Fibroblast of lung (primary cell): ENCODE data around the gene EGR1. TPM values are rescaled to one million over a fixed set of nuclear protein-coding genes. Genes with fewer than 3 reads are reported as not detected.

ENCODE experiments used
- DNase-seq, 2 donors: peaks; one replicate each; pipeline versions ENCODE4 v3.0.0 to v3.0.0-alpha.2; 2010; ENCODE audit warnings: low read depth in 2 of 2
- H2AFZ ChIP-seq: 2 replicates; pipeline ENCODE4 v1.5.1; 2012; ENCODE audit warnings: low read length, control low read depth, inconsistent platforms
- H3K27ac ChIP-seq: 2 replicates; pipeline ENCODE4 v1.5.1; 2011; ENCODE audit warnings: low read length, control low read depth; ENCODE audit not compliant: insufficient read depth
- H3K27me3 ChIP-seq: 2 replicates; pipeline ENCODE4 v1.5.1; 2011; ENCODE audit warnings: mild to moderate bottlenecking, low read length; ENCODE audit not compliant: control insufficient read depth, insufficient read depth
- H3K36me3 ChIP-seq: 2 replicates; pipeline ENCODE4 v1.5.1; 2011; ENCODE audit warnings: low read length; ENCODE audit not compliant: control insufficient read depth, insufficient read depth
- H3K4me1 ChIP-seq: 2 replicates; pipeline ENCODE4 v1.5.1; 2011; ENCODE audit warnings: low read length; ENCODE audit not compliant: control insufficient read depth, insufficient read depth; ENCODE audit errors: extremely low read depth
- H3K4me2 ChIP-seq: 2 replicates; pipeline ENCODE4 v1.5.1; 2011; ENCODE audit warnings: low read length, control low read depth; ENCODE audit not compliant: insufficient read depth; ENCODE audit errors: extremely low read depth
- H3K4me3 ChIP-seq, 4 experiments: fragments of 200-600 bp in 1 of 4; sonication (generic) in 1 of 4; replicated peaks in 1 of 4; 2 replicates each; pipeline ENCODE4 v1.5.1; 2011 to 2016; ENCODE audit warnings: low read length in 4 of 4, low read depth in 3 of 4, mild to moderate bottlenecking in 3 of 4, control low read depth in 2 of 4, inconsistent platforms in 1 of 4, mixed read lengths in 1 of 4; ENCODE audit not compliant: insufficient read depth in 1 of 4; ENCODE audit errors: control extremely low read depth in 1 of 4
- H3K79me2 ChIP-seq: 2 replicates; pipeline ENCODE4 v1.5.1; 2012; ENCODE audit warnings: mild to moderate bottlenecking, low read length, inconsistent platforms; ENCODE audit not compliant: control insufficient read depth, insufficient read depth
- H3K9ac ChIP-seq: 2 replicates; pipeline ENCODE4 v1.5.1; 2011; ENCODE audit warnings: mild to moderate bottlenecking, low read length, control low read depth; ENCODE audit not compliant: insufficient read depth
- H3K9me3 ChIP-seq: 2 replicates; pipeline ENCODE4 v1.5.1; 2012; ENCODE audit warnings: low read depth, low read length; ENCODE audit not compliant: control insufficient read depth, insufficient read depth
- H4K20me1 ChIP-seq: 2 replicates; pipeline ENCODE4 v1.5.1; 2011; ENCODE audit warnings: low read length; ENCODE audit not compliant: control insufficient read depth, insufficient read depth; ENCODE audit errors: extremely low read depth
- EZH2 ChIP-seq: IDR thresholded peaks from 2 replicates; pipeline ENCODE4 v1.5.1; 2012; ENCODE audit warnings: low read length, control low read depth, mild to moderate bottlenecking; ENCODE audit errors: missing control alignments
- polyA plus RNA-seq, 2 donors: library from polyadenylated mRNA; depleted of rRNA in 1 of 2; stranded (reverse) in 1 of 2; unstranded in 1 of 2; fragments of >200 nt; gene quantifications; 2 replicates each; pipeline ENCODE4 v1.2.1, GENCODE V29; 2011 to 2012; ENCODE audit warnings: missing spikeins in 1 of 2
- total RNA-seq: library from RNA; depleted of rRNA; stranded (reverse); fragments of >200 nt; gene quantifications from 2 replicates; pipeline ENCODE4 v1.2.1, GENCODE V29; 2014
- TF ChIP-seq, protein P1 (sequence below), 2 donors: IDR thresholded peaks in 1 of 2; conservative IDR thresholded peaks in 1 of 2; 1 replicate in 1 of 2; 2 replicates in 1 of 2; pipeline ENCODE4 v1.5.1; 2011 to 2012; ENCODE audit warnings: low read length in 2 of 2, control low read depth in 1 of 2, inconsistent platforms in 1 of 2, low read depth in 1 of 2, mild to moderate bottlenecking in 1 of 2

EGR1 gene
- total and polyA plus RNA-seq, 2 donors (not counting 1 experiment from before 2014, with no cell fraction given) = 5.8 to 8.8 TPM

DNA sequence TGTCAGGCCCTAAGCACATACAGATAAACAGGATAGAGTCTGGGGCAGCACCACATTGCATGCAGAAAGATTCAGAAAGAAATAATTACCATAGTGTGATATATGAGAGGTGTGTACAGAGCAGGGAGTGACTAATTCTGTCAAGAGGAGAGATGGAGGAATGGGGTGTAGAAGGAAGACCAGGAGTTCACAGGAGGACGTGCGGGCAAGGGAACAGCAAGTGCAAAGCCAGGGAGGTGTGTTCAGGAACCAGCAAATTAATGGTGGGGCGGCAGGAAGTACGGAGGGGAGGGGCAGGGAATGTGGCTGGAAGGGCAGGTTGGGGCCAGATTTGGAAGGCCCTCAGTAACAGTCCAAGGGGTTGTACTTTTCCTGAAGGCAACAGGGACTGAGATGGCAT, 17.4 kb downstream of the EGR1 start:
- Histone ChIP-seq H3K79me2 (no peaks in the 10 kb centered on the region), H3K9ac (no peak overlapping the region), H2AFZ (no peak overlapping the region), H4K20me1 (no peaks in the 10 kb centered on the region), H3K27ac (no peak overlapping the region), H3K36me3 (no peaks in the 10 kb centered on the region), H3K27me3 (no peaks in the 10 kb centered on the region), H3K4me2 (no peak overlapping the region), H3K4me3 (no peak overlapping the region), H3K9me3 (no peaks in the 10 kb centered on the region), H3K4me1 (no peaks in the 10 kb centered on the region)
- no peak for DNase-seq
- no peak for TF ChIP-seq EZH2
- TF ChIP-seq, protein P1, sequence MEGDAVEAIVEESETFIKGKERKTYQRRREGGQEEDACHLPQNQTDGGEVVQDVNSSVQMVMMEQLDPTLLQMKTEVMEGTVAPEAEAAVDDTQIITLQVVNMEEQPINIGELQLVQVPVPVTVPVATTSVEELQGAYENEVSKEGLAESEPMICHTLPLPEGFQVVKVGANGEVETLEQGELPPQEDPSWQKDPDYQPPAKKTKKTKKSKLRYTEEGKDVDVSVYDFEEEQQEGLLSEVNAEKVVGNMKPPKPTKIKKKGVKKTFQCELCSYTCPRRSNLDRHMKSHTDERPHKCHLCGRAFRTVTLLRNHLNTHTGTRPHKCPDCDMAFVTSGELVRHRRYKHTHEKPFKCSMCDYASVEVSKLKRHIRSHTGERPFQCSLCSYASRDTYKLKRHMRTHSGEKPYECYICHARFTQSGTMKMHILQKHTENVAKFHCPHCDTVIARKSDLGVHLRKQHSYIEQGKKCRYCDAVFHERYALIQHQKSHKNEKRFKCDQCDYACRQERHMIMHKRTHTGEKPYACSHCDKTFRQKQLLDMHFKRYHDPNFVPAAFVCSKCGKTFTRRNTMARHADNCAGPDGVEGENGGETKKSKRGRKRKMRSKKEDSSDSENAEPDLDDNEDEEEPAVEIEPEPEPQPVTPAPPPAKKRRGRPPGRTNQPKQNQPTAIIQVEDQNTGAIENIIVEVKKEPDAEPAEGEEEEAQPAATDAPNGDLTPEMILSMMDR (conservative IDR thresholded peaks at IDR 0.05 in 1 of 2, IDR thresholded peaks at IDR 0.05 in 1 of 2; ENCODE audit: low read depth in 1 of 2, low read length in 2 of 2) = no peak

DNA sequence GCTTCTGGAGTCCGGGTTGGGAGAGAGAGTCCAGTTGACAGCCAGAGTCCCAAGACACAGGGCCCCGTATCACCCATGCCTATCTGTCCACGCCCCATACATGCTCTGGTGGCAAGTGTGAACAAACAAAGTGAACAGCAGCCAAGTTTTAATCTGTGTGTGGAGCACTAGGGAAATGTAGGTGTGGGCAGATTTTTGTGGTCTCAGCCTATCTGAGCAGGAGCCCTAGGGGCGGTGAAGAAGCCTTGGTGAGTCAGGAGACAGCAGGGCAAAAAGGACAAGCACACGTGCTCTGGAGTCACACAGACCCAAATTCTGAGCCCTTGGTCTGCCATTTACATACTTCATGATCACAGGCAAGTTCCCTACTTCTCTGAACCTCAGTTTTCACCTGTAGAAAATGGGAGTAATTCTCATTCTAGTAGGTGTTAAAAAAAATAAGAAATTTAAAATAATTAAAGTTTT, 23.2 kb downstream of the EGR1 start:
- Histone ChIP-seq H2AFZ (no peak overlapping the region), H3K36me3 (no peaks in the 10 kb centered on the region), H3K4me3 (no peak overlapping the region), H3K9me3 (no peaks in the 10 kb centered on the region), H3K4me1 (peaks cover 10% of the 10 kb centered on the region), H3K4me2 (no peak overlapping the region), H3K9ac (no peak overlapping the region), H4K20me1 (no peaks in the 10 kb centered on the region), H3K27me3 (no peaks in the 10 kb centered on the region), H3K27ac (no peak overlapping the region), H3K79me2 (no peaks in the 10 kb centered on the region)
- peak in 1 of 2 donors; percentile 82 for DNase-seq
- TF ChIP-seq, protein P1 (conservative IDR thresholded peaks at IDR 0.05 in 1 of 2, IDR thresholded peaks at IDR 0.05 in 1 of 2; ENCODE audit: low read depth in 1 of 2, low read length in 2 of 2) = no peak
- TF ChIP-seq EZH2 = no peak

DNA sequence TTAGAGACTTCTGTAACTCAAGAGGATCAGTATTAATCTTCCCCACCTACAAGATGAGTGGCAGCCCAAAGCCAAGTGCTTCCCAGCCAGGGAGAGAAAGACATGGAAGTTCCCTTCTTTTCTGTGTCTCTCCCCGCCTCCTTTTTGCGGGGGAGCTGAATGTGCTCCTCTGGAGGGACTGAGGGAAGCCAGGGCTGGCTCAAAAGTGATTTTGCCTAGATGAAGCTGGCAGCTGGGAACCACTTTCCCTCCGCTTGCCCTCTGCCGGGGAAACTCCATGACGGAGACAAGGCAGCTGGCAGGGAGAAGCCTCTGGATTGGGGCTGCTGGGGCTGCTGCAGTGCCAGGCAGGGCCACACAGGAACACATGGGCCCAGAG, 24.4 kb downstream of the EGR1 start:
- no peak overlapping the region for H3K27ac ChIP-seq
- DNase-seq = no peak
- no peak overlapping the region for H3K4me3 ChIP-seq
- no peaks in the 10 kb centered on the region for H3K79me2 ChIP-seq
- no peak overlapping the region for H3K4me2 ChIP-seq
- peaks cover 10% of the 10 kb centered on the region for H3K4me1 ChIP-seq
- TF ChIP-seq, protein P1 (conservative IDR thresholded peaks at IDR 0.05 in 1 of 2, IDR thresholded peaks at IDR 0.05 in 1 of 2; ENCODE audit: low read depth in 1 of 2, low read length in 2 of 2) = no peak
- TF ChIP-seq EZH2 = no peak
- H3K27me3 ChIP-seq = no peaks in the 10 kb centered on the region
- no peak overlapping the region for H2AFZ ChIP-seq
- H3K9ac ChIP-seq = no peak overlapping the region
- H3K9me3 ChIP-seq = no peaks in the 10 kb centered on the region
- H4K20me1 ChIP-seq = no peaks in the 10 kb centered on the region
- H3K36me3 ChIP-seq = no peaks in the 10 kb centered on the region
